ENCODE data around the gene C12orf75.
"Not testable (repeated sequence)": the region's sequence is repeated elsewhere in the genome, so short reads cannot be mapped to it uniquely, and the experiment has no call there.

The C12orf75 gene

DNA sequence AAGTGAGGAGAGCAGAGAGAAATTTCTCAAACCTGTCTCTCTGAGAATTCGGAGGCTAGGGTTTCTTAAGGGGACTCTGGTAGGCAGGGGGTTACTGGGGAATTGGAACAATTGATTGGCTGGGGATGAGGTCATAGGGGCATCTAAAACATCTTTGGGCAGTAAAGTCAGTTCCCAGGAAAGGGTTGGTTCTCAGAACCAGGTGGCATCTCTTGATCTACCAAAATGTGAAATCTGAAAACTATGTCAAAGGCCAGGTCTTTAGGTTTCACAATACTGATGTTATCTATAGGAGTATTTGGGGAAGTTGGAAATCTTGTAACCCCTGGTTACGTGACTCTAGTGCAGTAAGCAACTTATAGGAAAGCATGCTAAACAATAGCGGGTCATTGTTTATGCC is 6.9 kb downstream of the C12orf75 start:
- DNase-seq, result no peak

DNA sequence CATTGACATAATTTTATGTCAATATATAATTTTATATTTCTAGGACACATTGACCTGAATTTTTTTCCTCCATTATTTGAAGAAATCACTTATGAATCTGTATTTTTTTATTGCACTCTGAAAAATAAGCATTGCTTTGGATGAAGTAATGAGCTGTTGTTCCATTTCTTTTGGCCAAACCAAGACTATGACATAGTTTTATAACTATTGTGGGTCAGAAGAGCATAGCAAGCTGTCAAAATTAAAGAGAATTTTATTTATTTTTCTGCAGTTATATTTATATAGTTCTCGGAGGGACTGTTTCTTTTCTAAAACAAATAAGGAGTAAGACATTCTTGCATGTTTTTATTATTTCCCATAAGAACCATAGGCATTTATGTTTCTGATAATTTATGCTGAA is 8.5 kb downstream of the C12orf75 start:
- DNase-seq, result no peak

DNA sequence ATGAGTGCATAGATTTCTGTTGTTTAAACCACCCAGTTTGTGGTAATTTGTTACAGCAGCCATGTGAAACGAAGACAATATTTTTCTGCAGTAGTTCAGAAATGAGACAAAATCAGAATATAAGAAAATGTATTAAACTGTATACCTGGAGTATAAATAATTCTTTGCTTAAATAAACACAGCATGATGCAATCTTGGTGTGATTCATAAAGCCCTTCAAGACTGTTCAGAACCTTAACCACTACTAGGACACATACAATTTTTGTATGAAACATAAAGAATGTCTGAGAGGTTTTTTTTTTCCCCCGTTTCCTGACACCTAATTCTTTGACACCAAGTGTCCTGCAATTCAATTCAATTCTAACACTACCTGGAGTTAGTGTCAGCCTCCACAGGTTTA is 10.5 kb downstream of the C12orf75 start:
- DNase-seq, result no peak

DNA sequence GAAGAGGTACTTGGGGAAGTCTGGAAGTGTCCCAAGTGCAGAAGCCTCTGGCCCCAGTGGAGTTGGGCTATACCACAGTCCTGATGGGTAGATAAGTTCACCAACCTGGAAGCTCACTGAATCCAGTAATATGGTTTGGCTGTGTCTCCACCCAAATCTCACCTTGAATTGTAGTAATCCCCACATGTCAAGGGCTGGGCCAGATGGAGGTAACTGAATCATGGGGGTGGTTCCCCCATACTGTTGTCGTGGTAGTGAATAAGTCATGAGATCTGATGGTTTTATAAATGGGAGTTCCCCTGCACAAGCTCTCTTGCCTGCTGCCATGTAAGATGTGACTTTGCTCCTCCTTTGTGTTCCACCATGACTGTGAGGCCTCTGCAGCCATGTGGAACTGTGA is 11.1 kb downstream of the C12orf75 start:
- DNase-seq, result not testable (repeated sequence)

DNA sequence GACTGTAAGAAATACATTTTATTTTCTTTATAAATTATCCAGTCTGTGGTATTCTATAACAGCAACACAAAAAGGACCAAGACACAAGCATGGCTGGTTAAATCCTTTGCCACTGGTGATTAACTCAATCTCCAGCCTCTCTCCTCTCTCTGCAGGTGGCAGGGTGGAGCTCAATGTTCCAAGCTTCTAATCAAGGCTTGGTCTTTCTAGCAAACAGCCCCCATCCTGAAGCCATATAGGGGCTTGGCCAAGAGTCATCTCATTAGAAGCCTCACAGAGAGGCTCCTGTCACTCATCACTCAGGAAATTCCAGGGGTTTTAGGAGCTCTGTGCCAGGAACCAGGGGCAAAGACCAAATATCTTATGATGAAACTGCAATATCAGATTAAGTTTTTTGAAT is 12.0 kb downstream of the C12orf75 start:
- no peak for DNase-seq

DNA sequence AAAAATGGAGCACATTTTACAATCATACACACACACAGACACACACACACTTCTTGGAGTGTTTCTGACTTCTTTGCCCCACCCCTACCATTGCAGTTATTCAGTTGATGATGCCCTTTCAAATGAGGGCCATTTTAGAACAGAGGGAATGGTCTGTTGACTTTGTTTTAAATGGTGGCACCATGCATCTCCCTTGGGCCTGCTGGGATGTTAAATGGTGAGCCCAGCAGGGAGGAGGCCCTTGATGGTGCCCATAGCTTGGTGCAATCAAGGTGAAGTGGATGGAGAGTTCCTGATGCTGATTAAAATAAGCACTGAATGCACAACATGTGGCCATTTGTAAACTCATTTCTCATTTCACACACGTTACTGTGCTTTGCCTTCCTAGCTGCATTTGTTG is 13.3 kb downstream of the C12orf75 start:
- DNase-seq, result no peak

DNA sequence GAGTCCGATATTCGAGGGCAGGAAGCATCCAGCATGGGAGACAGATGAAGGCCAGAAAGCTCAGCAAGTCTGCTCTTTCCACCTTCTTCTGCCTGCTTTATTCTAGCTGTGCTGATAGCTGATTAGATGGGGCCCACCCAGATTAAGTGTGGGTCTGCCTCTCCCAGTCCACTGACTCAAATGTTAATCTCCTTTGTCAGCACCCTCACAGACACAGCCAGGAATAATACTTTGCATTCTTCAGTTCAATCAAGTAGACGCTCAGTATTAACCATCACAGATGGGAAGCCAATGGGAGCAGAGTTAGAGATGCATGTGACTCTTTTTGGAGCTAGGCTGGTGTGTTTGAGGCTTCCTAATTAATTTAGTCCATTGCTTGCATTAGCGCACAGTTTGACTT is 17.0 kb downstream of the C12orf75 start:
- DNase-seq, result no peak

DNA sequence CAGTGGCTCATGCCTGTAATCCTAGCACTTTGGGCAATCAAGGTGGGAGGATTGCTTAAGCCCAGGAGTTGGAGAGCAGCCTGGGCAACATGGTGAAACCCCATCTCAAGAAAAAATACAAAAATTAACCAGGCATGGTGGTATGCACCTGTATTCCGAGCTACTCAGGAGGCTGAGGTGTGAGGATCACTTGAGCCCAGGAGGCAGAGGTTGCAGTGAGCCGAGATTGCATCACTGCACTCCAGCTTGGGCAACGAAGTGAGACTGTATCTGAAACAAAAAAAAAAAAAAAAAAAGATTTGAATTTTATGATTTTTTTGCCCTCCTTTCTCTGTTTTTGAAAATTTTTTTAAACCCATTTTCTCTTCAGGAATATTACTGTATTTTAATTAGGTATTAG is 17.7 kb downstream of the C12orf75 start:
- DNase-seq, result no peak

DNA sequence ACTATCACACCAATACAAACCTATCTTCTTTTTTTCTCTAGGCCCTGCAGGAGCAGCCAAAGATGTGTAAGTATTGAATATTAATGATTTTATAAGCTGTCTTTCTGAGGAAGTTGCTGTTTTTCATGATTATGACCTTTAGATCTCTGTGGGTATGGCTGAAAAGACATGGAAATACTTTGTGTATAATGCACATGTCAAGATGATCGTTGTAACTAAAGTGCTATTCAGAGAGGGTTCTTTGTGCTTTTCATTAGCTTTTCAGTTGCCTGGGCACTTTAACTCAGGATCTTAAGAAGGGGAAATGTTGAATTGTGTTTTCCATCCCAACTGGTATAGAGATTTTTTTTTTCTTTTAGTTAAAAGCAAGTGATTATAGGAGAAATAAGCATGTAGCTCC is 18.1 kb downstream of the C12orf75 start:
- DNase-seq, result no peak

DNA sequence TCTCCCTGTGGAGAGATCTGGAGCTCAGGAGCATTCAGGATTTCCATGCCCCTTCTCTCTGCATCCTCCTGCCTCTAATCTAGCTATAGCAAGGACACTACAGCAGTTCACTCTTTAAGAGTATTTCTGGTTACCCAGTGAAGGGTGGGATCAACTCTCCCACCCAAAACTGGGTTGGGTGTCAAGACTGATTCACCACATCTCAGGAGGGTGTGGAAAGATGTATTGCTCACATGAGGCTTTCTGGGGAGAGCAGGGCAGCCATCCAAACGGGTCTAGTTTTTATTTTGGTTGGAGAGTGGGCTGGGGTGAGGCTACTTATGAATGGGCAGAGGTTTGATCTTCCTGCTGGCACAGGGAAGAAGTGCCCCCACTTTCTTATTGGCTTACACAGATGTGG is 18.6 kb downstream of the C12orf75 start:
- DNase-seq, result no peak

GRCh38 chr12:105351523-105351922 is 21.0 kb downstream of the C12orf75 start:
- no peak for DNase-seq

- DNase-seq, result no peak
These were observed 21.6 kb downstream of the C12orf75 start for GRCh38 chr12:105352052-105352451.

DNA sequence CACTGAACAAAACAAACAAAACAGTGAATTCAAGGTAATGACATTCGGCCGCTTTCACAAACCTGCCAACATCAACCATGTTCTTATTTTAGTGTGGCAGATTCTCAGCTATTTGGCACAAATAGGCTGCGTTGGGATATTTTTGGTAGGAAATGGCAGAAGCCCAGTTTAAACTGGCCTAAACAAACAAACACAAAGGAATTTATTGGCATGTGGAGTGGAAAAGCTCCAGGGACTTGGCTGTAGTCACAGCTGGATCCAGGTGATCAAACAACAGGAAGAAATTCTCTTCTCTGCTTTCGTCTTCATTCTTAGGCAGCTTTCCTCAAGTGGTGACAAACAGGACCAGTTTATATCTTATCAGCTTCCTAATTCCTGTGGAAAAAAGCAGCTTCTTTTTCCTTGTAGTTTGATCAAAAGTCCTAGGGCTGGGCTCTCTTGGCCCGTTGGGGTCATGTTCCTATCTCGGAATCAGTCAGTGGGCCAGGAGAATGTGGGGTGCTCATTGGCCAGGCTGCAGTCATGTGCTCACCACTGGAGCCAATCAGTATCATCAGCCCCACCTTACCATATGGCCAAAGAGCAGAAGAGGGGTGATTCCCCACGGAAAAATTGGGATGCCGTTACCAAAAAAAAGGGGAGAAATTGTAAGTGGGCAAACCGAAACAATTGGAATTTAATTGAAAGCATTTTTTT is 22.6 kb downstream of the C12orf75 start:
- DNase-seq, result no peak

DNA sequence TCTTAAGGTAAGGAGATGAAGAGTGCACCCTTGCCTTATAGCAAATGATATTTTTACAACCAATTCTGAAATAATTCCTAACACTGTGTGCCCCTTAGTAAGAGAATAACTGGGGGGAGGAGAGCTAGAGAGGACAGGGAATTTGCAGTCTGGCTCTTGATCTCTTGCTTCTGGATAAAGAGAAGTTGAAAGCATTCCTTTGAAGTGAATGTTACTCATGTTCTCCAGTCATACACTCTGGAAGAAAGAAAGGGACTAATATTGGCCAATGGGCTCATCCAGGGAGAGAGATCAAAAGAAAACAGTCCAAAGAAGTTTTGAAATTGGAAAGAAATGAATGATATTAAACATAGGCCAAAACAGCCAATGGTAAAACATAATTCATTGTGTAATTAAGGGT is 25.3 kb downstream of the C12orf75 start:
- no peak for DNase-seq

DNA sequence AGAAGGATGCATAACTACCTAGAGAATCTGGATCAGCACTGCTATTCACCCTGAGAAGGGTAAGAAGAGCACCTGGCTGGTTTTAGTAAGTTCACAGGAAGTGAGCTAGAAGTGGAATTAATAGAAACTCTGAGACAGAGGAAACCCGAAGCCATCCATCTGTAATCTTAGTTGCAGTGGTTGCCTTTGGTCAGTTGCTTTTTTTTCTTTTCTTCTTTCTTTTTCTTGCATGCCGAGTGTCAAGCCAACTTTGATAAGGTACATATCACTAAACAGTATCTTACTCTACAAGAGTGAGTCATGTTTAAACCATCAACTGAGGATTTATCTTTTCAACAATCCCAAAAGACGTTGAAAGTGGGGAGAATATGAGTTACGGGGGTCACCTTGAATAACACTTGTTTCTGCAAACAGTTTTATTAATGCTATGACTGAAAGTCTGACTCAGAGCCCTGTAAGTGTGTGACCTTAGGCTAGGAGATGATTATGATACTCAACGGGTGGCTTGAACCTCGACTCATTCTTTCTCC is 26.7 kb downstream of the C12orf75 start:
- DNase-seq, result no peak

GRCh38 chr12:105358789-105359188 is 28.3 kb downstream of the C12orf75 start:
- no peak for DNase-seq

DNA sequence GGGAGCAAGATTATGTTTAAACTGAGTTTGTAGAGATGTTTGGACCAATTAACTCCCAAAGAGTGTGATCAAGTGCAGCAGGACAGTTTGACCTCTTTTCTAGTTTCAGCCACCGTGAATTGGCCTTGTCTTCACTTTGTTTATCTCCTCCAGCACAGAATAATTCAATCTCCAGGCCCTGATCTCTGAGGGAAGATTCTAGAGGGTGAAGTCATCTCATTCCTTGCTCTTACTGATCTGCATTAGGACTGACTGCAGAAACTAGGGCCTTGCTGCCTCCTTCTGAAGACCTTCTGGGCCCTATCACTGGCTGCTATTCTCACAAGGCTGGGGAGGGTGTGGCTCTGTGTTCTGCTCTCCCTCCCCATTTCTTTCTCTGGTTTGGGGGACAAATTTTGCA is 29.4 kb downstream of the C12orf75 start:
- no peak for DNase-seq

DNA sequence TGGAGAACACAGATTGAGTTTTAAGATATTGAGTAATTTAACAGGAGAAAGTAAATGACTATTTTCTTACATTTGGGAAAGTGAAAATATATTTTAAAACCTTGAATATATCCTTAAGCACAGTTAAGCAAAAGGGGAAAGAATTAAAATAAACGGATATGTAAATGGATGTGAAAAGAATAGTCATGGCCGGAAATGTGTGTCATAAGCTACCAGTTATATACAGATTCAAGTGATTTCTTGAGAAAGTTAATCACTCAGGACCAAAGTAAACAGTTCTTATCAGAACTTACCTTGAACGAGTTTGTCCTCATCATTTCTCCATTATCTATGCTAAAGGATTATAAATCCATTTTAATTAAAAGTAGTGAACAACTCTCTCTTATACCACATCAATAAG is 33.4 kb downstream of the C12orf75 start:
- DNase-seq, result no peak

GRCh38 chr12:105365231-105365630 is 34.7 kb downstream of the C12orf75 start:
- no peak for DNase-seq

GRCh38 chr12:105368047-105368646 is 37.7 kb downstream of the C12orf75 start:
- DNase-seq, result no peak

DNA sequence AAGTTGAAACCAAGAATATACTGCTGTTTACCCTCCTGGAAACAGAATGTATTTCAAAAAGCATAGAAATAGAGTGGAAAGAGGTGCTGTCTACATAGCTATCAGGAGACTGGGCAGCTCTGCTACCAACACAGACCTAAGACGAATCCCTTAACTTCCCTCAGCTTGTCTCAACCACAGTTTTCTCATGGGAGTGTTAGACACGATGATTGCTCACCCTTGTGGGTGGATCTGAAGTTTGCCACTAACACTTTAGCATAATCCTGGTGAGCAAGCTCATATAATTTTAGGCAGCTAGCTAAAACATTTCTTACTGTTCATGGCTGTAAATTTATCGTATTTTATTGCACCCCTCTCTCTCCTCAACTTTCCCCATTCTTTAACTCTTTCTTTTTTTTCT is 38.5 kb downstream of the C12orf75 start:
- no peak for DNase-seq

GRCh38 chr12:105374303-105374702 is 43.8 kb downstream of the C12orf75 start:
- no peak for DNase-seq

DNA sequence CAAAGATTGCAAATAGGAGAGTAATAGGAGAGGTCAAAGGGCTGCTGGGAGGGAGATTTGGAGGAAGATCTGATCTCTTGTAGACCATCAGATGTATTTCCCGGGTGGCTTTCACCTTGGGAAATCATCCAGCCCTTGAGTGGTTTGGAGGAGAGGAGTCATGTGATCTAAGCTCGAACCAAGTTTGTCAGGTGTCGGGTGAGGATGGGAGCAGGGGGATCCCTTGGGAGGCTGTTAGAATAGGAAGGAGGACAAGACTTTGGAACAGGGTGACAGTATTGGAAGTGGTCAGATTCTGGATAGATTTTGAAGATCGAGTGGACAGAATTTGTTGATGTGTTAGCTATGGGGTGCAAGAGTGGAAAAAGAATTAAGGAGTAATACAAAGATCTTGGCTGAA is 46.6 kb downstream of the C12orf75 start:
- DNase-seq, result no peak

GRCh38 chr12:105378911-105379310 is 48.4 kb downstream of the C12orf75 start:
- DNase-seq, result no peak

Data from KG1 (cell line).